Brain microvascular endothelial cell (primary cell): ENCODE measurements around the gene DGKA.
"Not testable (repeated sequence)": the region's sequence is repeated elsewhere in the genome, so short reads cannot be mapped to it uniquely, and the experiment has no call there.

Experiments used
- DNase-seq: peaks from one replicate; pipeline ENCODE4 v3.0.0-alpha.2; 2020
- H3K27ac ChIP-seq: fragments of 250-450 bp; sonication (Bioruptor Pico); 2 replicates; pipeline ENCODE4 v1.5.1; 2020; ENCODE audit warnings: mild to moderate bottlenecking, moderate library complexity
- H3K27me3 ChIP-seq: fragments of 250-450 bp; sonication (Bioruptor Pico); replicated peaks from 2 replicates; pipeline ENCODE4 v1.5.1; 2020; ENCODE audit warnings: mild to moderate bottlenecking
- H3K36me3 ChIP-seq: fragments of 250-450 bp; sonication (Bioruptor Pico); replicated peaks from 2 replicates; pipeline ENCODE4 v1.5.1; 2020; ENCODE audit warnings: mild to moderate bottlenecking
- H3K4me3 ChIP-seq: 2 replicates; pipeline ENCODE4 v1.5.1; 2011; ENCODE audit warnings: low read depth, mild to moderate bottlenecking, control low read depth, low read length, moderate library complexity
- in situ Hi-C: cut with HindIII; loops from 2 replicates; pipeline ENCODE4 v1.10.0; 2017; ENCODE audit warnings: low sequenced_read_pairs, low pct_ligation_motif_present
- TF ChIP-seq, protein P1 (sequence below): IDR thresholded peaks from 2 replicates; pipeline ENCODE4 v1.5.1; 2011; ENCODE audit warnings: low read depth, mild to moderate bottlenecking, moderate library complexity, low read length, control low read depth, inconsistent platforms; ENCODE audit errors: missing control alignments

DGKA gene

GRCh38 chr12:55997535-55997859, 66.5 kb downstream of the DGKA start:
- TF ChIP-seq, protein P1, sequence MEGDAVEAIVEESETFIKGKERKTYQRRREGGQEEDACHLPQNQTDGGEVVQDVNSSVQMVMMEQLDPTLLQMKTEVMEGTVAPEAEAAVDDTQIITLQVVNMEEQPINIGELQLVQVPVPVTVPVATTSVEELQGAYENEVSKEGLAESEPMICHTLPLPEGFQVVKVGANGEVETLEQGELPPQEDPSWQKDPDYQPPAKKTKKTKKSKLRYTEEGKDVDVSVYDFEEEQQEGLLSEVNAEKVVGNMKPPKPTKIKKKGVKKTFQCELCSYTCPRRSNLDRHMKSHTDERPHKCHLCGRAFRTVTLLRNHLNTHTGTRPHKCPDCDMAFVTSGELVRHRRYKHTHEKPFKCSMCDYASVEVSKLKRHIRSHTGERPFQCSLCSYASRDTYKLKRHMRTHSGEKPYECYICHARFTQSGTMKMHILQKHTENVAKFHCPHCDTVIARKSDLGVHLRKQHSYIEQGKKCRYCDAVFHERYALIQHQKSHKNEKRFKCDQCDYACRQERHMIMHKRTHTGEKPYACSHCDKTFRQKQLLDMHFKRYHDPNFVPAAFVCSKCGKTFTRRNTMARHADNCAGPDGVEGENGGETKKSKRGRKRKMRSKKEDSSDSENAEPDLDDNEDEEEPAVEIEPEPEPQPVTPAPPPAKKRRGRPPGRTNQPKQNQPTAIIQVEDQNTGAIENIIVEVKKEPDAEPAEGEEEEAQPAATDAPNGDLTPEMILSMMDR, result no peak
- peak overlapping the region; percentile 93 for H3K4me3 ChIP-seq
- no peak overlapping the region for H3K27ac ChIP-seq
- peaks cover 25% of the 10 kb centered on the region for H3K36me3 ChIP-seq
- in situ Hi-C loops, result no loop called here
- no peaks in the 10 kb centered on the region for H3K27me3 ChIP-seq
- DNase-seq, result no peak

- H3K36me3 ChIP-seq, result peaks cover 19% of the 10 kb centered on the region
- H3K27me3 ChIP-seq, in situ Hi-C loops, DNase-seq, H3K27ac ChIP-seq, H3K4me3 ChIP-seq: not testable (repeated sequence)
Observed at GRCh38 chr12:55999522-55999921, 68.6 kb downstream of the DGKA start.

DNA sequence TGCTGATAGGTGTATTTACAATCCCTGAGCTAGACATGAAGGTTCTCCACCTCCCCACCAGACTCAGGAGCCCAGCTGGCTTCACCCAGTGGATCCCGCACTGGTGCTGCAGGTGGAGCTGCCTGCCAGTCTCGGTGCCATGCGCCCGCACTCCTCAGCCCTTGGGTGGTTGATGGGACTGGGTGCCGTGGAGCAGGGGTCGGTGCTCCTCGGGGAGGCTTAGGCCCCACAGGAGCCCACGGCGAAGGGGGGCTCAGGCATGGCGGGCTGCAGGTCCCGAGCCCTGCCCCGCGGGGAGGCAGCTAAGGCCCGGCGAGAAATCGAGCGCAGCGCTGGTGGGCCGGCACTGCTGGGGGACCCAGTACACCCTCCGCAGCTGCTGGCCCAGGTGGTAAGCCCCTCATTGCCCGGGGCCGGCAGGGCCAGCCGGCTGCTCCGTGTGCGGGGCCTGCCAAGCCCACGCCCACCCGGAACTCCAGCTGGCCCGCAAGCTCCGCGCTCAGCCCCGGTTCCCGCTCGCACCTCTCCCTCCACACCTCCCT, 69.1 kb downstream of the DGKA start:
- H3K27me3 ChIP-seq, DNase-seq: not testable (repeated sequence)

GRCh38 chr12:56001487-56002100, 70.6 kb downstream of the DGKA start:
- in situ Hi-C loops, result no loop called here
- Histone ChIP-seq H3K4me3 (no peak overlapping the region), H3K27ac (no peak overlapping the region), H3K27me3 (no peaks in the 10 kb centered on the region), H3K36me3 (peaks cover 10% of the 10 kb centered on the region)
- no peak for DNase-seq
- TF ChIP-seq, protein P1, result no peak

More for the DNA sequence above, 69.1 kb downstream of the DGKA start:
- H3K36me3 ChIP-seq, result peaks cover 15% of the 10 kb centered on the region
- H3K4me3 ChIP-seq, H3K27ac ChIP-seq, in situ Hi-C loops: not testable (repeated sequence)

- H3K27me3 ChIP-seq, in situ Hi-C loops, H3K27ac ChIP-seq, DNase-seq, H3K4me3 ChIP-seq: not testable (repeated sequence)
- H3K36me3 ChIP-seq, result peaks cover 10% of the 10 kb centered on the region
Observed at GRCh38 chr12:56003376-56003775, 72.4 kb downstream of the DGKA start.
